Measurements from ENCODE around the gene SIPA1L2. TPM values are rescaled to one million over a fixed set of nuclear protein-coding genes. Genes with fewer than 3 reads are reported as not detected.

Gene SIPA1L2
- total RNA-seq, 1 donor from 2014 or later: 9.0 TPM

DNA sequence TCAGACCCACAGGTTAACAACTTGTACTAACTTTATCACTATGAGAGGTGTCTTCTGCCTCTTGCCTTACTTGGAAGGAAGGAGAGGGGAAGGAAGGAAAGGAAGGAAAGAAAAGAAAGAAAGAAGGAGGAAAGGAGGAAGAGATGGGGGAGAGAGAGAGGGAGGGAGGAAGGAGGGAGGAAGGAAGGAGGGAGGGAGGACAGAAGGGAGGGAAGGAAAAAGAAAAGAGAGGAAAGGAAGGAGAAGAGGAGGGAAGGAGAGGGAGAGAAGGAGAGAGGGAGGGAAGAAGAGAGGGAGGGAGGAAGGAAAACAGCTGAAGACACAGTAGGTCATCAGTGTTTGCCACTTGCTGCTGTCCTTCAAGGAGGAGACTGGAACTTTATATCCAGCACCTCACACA is 5.3 kb upstream of the SIPA1L2 start:
- no peak overlapping the region for H3K4me3 Mint-ChIP-seq (ENCODE audit: unreplicated experiment)
- H3K4me1 Mint-ChIP-seq (ENCODE audit: low read depth): peaks cover 4% of the 10 kb centered on the region
- no peaks in the 10 kb centered on the region for H3K27me3 Mint-ChIP-seq (ENCODE audit: low read depth)

DNA sequence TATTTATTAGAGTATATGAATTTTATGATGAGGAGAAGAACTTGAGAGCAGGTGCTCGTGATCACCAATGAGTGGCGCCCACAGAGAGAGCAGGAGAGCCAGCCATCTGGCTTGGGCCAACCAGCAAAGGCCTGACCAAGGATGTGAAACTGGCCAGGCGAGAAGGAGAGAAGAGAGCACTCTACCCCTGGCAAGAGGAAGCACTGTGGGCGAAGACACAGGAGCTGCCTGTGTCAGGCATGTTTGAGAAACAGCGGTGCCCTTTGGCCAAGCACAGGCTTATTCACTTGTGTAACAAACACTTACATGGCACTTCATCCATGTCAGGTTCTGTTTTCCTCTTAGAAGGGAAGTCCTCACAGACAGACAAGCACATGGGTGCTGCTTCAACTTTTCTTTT is 4.2 kb upstream of the SIPA1L2 start:
- Mint-ChIP-seq H3K4me1 (ENCODE audit: low read depth) (peaks cover 8% of the 10 kb centered on the region), H3K27ac (ENCODE audit: unreplicated experiment) (no peak overlapping the region), H3K36me3 (ENCODE audit: low read depth) (no peaks in the 10 kb centered on the region), H3K27me3 (ENCODE audit: low read depth) (no peaks in the 10 kb centered on the region), H3K4me3 (ENCODE audit: unreplicated experiment) (no peak overlapping the region), H3K9me3 (ENCODE audit: low read depth) (no peaks in the 10 kb centered on the region)
- DNase-seq (ENCODE audit: low spot score): no peak
- TF ChIP-seq, protein P1, sequence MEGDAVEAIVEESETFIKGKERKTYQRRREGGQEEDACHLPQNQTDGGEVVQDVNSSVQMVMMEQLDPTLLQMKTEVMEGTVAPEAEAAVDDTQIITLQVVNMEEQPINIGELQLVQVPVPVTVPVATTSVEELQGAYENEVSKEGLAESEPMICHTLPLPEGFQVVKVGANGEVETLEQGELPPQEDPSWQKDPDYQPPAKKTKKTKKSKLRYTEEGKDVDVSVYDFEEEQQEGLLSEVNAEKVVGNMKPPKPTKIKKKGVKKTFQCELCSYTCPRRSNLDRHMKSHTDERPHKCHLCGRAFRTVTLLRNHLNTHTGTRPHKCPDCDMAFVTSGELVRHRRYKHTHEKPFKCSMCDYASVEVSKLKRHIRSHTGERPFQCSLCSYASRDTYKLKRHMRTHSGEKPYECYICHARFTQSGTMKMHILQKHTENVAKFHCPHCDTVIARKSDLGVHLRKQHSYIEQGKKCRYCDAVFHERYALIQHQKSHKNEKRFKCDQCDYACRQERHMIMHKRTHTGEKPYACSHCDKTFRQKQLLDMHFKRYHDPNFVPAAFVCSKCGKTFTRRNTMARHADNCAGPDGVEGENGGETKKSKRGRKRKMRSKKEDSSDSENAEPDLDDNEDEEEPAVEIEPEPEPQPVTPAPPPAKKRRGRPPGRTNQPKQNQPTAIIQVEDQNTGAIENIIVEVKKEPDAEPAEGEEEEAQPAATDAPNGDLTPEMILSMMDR (IDR thresholded peaks at IDR 0.05): no peak

More for the DNA sequence above, 5.3 kb upstream of the SIPA1L2 start:
- H3K27ac Mint-ChIP-seq (ENCODE audit: unreplicated experiment): no peak overlapping the region
- H3K9me3 Mint-ChIP-seq (ENCODE audit: low read depth): no peaks in the 10 kb centered on the region
- TF ChIP-seq, protein P1 (IDR thresholded peaks at IDR 0.05): no peak
- H3K36me3 Mint-ChIP-seq (ENCODE audit: low read depth): no peaks in the 10 kb centered on the region
- DNase-seq (ENCODE audit: low spot score): no peak

DNA sequence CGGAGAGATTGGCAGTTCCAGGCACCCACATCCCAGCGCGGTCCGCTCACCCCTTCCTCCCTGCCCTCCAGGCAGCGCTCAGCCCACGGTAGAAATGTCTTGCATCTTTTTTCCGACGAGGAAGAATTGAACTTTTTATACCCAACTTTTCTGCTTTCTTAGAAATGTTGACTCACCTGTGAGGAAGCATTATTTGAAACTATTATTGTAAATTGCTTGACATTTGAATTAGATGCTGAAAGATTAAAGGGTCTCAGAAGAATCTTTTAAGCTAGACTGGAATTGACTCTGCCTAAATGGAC is 912 bp upstream of the SIPA1L2 start:
- H3K36me3 Mint-ChIP-seq (ENCODE audit: low read depth): no peaks in the 10 kb centered on the region
- TF ChIP-seq, protein P1 (IDR thresholded peaks at IDR 0.05): no peak
- no peaks in the 10 kb centered on the region for H3K27me3 Mint-ChIP-seq (ENCODE audit: low read depth)
- peak overlapping the region; percentile 91 for H3K27ac Mint-ChIP-seq (ENCODE audit: unreplicated experiment)
- H3K4me3 Mint-ChIP-seq (ENCODE audit: unreplicated experiment): peak overlapping the region; percentile 86
- no peak for DNase-seq (ENCODE audit: low spot score)
- peaks cover 31% of the 10 kb centered on the region for H3K4me1 Mint-ChIP-seq (ENCODE audit: low read depth)
- H3K9me3 Mint-ChIP-seq (ENCODE audit: low read depth): no peaks in the 10 kb centered on the region

DNA sequence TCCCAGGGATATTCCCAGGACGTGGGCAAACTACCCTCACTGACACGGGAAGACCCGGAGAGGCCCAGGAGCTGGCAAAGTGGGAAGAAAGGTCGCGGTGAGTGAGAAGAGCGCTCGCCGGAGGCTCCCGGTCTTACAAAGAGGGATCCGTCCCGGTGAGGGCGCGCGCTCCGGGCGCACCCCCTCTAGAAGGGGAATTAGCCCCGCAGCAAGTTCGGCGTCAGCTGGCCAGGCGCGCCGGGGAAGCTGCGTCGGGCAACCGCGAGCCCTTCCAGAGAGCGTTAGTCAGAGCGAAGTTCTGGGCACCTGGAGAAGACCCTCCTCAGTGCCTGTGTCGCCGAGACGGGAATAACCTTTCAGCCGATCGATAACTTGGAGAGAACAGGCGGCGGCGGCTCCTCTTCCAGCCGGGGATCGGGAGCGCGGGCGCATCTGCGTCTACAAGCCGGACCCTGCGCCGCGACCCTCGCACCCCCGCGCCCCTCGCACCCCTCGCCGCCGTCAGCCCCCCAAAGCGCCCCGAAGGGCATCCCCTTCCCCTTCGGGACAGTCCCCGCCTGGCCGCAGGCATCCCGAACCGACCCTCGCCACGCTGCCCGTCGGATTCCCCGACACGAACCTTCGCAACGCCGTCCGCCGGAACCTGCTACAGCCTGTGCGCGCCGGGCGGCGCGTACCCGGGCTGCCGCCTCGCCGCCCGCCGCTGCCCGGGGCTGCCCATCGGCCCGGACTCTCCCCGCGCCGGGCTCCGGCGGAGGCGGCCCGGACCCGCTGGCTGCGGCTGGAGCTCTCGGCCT is 485 bp downstream of the SIPA1L2 start:
- peak overlapping the region; percentile 90 for H3K27ac Mint-ChIP-seq (ENCODE audit: unreplicated experiment)
- TF ChIP-seq, protein P1 (IDR thresholded peaks at IDR 0.05): no peak
- DNase-seq (ENCODE audit: low spot score): peak; percentile 90
- H3K27me3 Mint-ChIP-seq (ENCODE audit: low read depth): no peaks in the 10 kb centered on the region
- no peaks in the 10 kb centered on the region for H3K36me3 Mint-ChIP-seq (ENCODE audit: low read depth)
- H3K9me3 Mint-ChIP-seq (ENCODE audit: low read depth): no peaks in the 10 kb centered on the region
- peak overlapping the region; percentile 87 for H3K4me3 Mint-ChIP-seq (ENCODE audit: unreplicated experiment)
- H3K4me1 Mint-ChIP-seq (ENCODE audit: low read depth): peaks cover 31% of the 10 kb centered on the region

DNA sequence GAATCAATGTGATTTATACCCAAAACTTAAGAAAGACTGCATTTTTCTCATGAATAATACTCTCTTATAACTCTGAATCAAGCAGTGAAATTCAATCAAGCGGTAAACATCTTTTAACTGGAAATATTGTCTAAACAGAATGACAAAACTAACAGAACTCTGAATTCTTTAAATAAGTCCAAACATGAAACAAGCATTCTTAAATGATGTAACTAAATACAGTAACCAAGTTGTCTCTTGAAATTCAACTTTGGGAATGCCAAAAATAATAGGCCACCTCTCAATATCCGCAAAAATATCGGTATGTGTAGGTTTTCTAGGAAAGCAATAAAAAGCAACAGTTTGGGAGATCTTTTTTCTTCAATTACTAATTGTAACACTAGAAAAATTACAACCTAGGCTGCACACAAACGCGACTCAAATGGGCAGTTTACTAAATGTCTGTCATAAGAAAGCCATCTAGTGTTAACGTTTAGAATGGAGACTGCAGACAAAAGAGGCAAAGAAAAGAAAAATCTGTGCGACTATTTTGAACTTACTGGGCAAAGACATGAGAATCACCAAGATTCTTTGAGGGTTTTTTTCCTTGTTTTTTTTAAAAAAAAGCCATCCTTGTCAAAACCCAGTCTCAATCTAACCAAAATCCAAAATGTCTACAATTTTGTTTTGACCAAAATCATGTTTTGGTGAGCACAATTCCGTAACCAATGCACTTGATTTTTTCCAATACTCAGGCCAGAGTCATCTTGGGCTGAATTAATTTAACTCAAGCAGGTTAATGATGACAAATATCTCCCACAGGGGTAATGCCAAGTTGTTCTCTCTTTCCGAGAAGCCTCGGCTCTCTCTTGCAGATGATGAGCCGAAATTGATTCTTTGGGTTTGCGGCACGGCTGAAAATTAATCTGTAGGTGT is 1.3 kb downstream of the SIPA1L2 start:
- peaks cover 31% of the 10 kb centered on the region for H3K4me1 Mint-ChIP-seq (ENCODE audit: low read depth)
- H3K36me3 Mint-ChIP-seq (ENCODE audit: low read depth): no peaks in the 10 kb centered on the region
- H3K4me3 Mint-ChIP-seq (ENCODE audit: unreplicated experiment): peak overlapping the region; percentile 87
- TF ChIP-seq, protein P1 (IDR thresholded peaks at IDR 0.05): peak; percentile 83
- no peak for DNase-seq (ENCODE audit: low spot score)
- no peaks in the 10 kb centered on the region for H3K27me3 Mint-ChIP-seq (ENCODE audit: low read depth)
- H3K27ac Mint-ChIP-seq (ENCODE audit: unreplicated experiment): peak overlapping the region; percentile 90
- H3K9me3 Mint-ChIP-seq (ENCODE audit: low read depth): no peaks in the 10 kb centered on the region

Measured in chondrocyte (in vitro differentiated cells).